Esophagus squamous epithelium (tissue), 5 donors: ENCODE measurements around the gene MUC22. TPM values are rescaled to one million over a fixed set of nuclear protein-coding genes. Genes with fewer than 3 reads are reported as not detected.
A peak's percentile ranks its signal among the peaks of the same experiment; 100 is the strongest.
"Not testable (repeated sequence)": the region's sequence is repeated elsewhere in the genome, so short reads cannot be mapped to it uniquely, and the experiment has no call there.

Experiments used
- DNase-seq: peaks from one replicate; lab custom pipeline; 2025; lab: John Stamatoyannopoulos, UW
- H3K27ac ChIP-seq, 4 donors: fragments of 200-600 bp; sonication (generic); one replicate each; pipeline ENCODE4 v1.5.1; 2016 to 2019; ENCODE audit warnings: mild to moderate bottlenecking in 1 of 4
- H3K27me3 ChIP-seq, 4 donors: fragments of 200-600 bp; sonication (generic); 1 replicate in 3 of 4; 2 replicates in 1 of 4; pipeline versions ENCODE4 v1.5.1 to v1.6.0; 2017 to 2021; ENCODE audit warnings: antibody characterized with exemption in 1 of 4
- H3K36me3 ChIP-seq, 3 donors: fragments of 200-600 bp; sonication (generic); one replicate each; pipeline ENCODE4 v1.5.1; 2016 to 2019
- H3K4me1 ChIP-seq, 3 donors: fragments of 200-600 bp; sonication (generic); one replicate each; pipeline ENCODE4 v1.5.1; 2017 to 2019
- H3K4me3 ChIP-seq, 4 donors: fragments of 200-600 bp; sonication (generic); 1 replicate in 3 of 4; 2 replicates in 1 of 4; pipeline ENCODE4 v1.5.1; 2016 to 2019; ENCODE audit warnings: mild to moderate bottlenecking in 2 of 4, moderate library complexity in 1 of 4
- H3K9me3 ChIP-seq, 3 donors: fragments of 200-600 bp; sonication (generic); one replicate each; pipeline ENCODE4 v1.5.1; 2016 to 2019
- POLR2A ChIP-seq, 4 donors: fragments of 450-650 bp; IDR thresholded peaks; one replicate each; pipeline ENCODE4 v1.6.1; 2017; ENCODE audit warnings: antibody characterized with exemption in 4 of 4, mild to moderate bottlenecking in 4 of 4, moderate library complexity in 3 of 4
- WGBS, 2 donors: methylation state at CpG; one replicate each; pipeline ENCODE4 v1.1.5; 2018; 5-methylcytosine and 5-hydroxymethylcytosine counted together
- intact Hi-C: fragments of 100-400 bp; cut with DNase I; formaldehyde crosslinking; loops from one replicate; pipeline ENCODE4 v1.15.0; 2022
- total RNA-seq, 4 donors: library from RNA; depleted of rRNA; stranded (reverse); fragments of >200 nt; gene quantifications; one replicate each; pipeline ENCODE4 v1.1.0, GENCODE V29; 2016
- TF ChIP-seq, protein P1 (sequence below), 6 experiments: fragments of 450-650 bp in 4 of 6; fragments of 200-600 bp in 2 of 6; sonication (generic) in 2 of 6; IDR thresholded peaks; one replicate each; pipeline ENCODE4 v1.5.1; 2016 to 2019; ENCODE audit warnings: antibody characterized with exemption in 6 of 6, mild to moderate bottlenecking in 4 of 6, moderate library complexity in 4 of 6
- donor health status: DM: yes; HTN: yes; CAD: no.

Gene MUC22
- total RNA-seq, 4 donors from 2014 or later = 4.1 to 10.1 (median 7.6) TPM

GRCh38 chr6:31020057-31020456 is 9.8 kb downstream of the MUC22 start:
- Histone ChIP-seq H3K4me1 (peaks cover 0 to 6% (median 0%) of the 10 kb centered on the region in 3 donors), H3K27me3 (peaks cover 0 to 6% (median 0%) of the 10 kb centered on the region in 4 donors), H3K27ac (no peak overlapping the region), H3K36me3 (no peaks in the 10 kb centered on the region), H3K4me3 (peak overlapping the region in 2 of 4 donors; percentile 22 to 28), H3K9me3 (no peaks in the 10 kb centered on the region)
- intact Hi-C loops = no loop called here
- no peak for DNase-seq
- WGBS, 2 donors = 60 to 76% methylated on average over 2 of the region's 2 CpGs
- TF ChIP-seq, protein P1, sequence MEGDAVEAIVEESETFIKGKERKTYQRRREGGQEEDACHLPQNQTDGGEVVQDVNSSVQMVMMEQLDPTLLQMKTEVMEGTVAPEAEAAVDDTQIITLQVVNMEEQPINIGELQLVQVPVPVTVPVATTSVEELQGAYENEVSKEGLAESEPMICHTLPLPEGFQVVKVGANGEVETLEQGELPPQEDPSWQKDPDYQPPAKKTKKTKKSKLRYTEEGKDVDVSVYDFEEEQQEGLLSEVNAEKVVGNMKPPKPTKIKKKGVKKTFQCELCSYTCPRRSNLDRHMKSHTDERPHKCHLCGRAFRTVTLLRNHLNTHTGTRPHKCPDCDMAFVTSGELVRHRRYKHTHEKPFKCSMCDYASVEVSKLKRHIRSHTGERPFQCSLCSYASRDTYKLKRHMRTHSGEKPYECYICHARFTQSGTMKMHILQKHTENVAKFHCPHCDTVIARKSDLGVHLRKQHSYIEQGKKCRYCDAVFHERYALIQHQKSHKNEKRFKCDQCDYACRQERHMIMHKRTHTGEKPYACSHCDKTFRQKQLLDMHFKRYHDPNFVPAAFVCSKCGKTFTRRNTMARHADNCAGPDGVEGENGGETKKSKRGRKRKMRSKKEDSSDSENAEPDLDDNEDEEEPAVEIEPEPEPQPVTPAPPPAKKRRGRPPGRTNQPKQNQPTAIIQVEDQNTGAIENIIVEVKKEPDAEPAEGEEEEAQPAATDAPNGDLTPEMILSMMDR (IDR thresholded peaks at IDR 0.05) = no peak
- no peak for TF ChIP-seq POLR2A (IDR thresholded peaks at IDR 0.05)

GRCh38 chr6:31020631-31021255 is 10.5 kb downstream of the MUC22 start:
- not testable (repeated sequence) for H3K27me3 ChIP-seq

DNA sequence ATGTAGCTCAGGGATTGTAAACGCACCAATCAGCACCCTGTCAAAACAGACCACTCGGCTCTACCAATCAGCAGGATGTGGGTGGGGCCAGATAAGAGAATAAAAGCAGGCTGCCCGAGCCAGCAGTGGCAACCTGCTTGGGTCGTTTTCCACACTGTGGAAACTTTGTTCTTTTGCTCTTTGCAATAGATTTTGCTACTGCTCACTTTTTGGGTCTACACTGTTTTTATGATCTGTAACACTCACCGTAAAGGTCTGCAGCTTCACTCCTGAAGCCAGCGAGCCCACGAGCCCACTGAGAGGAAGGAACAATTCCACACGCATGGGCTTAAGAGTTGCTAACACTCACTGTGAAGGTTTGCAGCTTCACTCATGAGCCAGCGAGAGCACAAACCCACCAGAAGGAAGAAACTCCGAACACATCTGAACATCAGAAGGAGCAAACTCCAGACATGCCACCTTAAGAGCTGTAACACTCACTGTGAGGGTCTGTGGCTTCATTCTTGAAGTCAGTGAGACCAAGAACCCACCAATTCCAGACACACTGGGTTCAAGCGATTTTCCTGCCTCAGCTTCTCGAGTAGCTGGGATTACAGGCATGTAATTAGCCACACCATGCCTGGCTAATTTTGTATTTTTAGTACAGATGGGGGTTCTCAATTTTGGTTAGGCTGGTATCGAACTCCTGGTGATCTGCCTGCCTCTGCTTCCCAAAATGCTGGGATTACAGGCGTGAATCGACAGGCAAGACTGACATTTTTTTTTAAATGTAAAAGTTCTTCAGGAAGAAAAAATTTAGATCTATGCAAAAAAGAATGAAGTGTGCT is 11.6 kb downstream of the MUC22 start:
- 77 to 78% methylated on average over 13 of the region's 15 CpGs for WGBS, 2 donors
- peaks cover 0 to 13% (median 0%) of the 10 kb centered on the region in 4 donors for H3K27me3 ChIP-seq
- H3K4me3 ChIP-seq, H3K9me3 ChIP-seq, DNase-seq, H3K4me1 ChIP-seq, H3K27ac ChIP-seq, intact Hi-C loops, H3K36me3 ChIP-seq: not testable (repeated sequence)

More at GRCh38 chr6:31020631-31021255, 10.5 kb downstream of the MUC22 start:
- WGBS, 2 donors = 60% methylated on average over 1 of the region's 36 CpGs; no CpG with 5 or more reads in 1 of the 2 donors
- peak overlapping the region in 2 of 4 donors; percentile 22 to 28 for H3K4me3 ChIP-seq
- H3K4me1 ChIP-seq, H3K27ac ChIP-seq, H3K36me3 ChIP-seq, intact Hi-C loops, DNase-seq, H3K9me3 ChIP-seq: not testable (repeated sequence)

DNA sequence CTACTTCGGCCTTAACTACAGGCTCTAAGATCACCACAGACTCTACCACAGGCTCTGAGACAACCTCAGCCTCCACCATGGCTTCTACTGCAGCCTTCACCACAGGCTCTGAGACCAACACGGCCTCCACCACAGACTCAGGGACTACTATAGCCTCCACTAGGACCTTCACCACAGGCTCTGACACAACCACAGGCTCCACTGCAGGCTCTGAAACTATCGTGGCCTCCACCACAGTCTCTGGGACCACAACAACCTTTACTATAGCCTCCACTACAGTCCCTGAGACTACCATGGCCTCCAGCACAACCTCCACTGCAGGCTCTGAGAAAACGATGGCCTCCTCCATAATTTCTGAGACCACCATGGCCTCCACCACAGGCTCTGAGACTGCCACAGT is 15.3 kb downstream of the MUC22 start:
- no peaks in the 10 kb centered on the region for H3K36me3 ChIP-seq
- H3K27ac ChIP-seq = no peak overlapping the region
- no peak overlapping the region for H3K4me3 ChIP-seq
- DNase-seq = no peak
- H3K4me1 ChIP-seq = peaks cover 0 to 4% (median 0%) of the 10 kb centered on the region in 3 donors
- peaks cover 0 to 30% (median 0%) of the 10 kb centered on the region in 4 donors for H3K27me3 ChIP-seq
- no peaks in the 10 kb centered on the region for H3K9me3 ChIP-seq
- TF ChIP-seq POLR2A (IDR thresholded peaks at IDR 0.05) = no peak
- TF ChIP-seq, protein P1 (IDR thresholded peaks at IDR 0.05) = no peak
- WGBS, 2 donors = 52 to 70% methylated on average over 3 to 4 of the region's 4 CpGs
- intact Hi-C loops = no loop called here

DNA sequence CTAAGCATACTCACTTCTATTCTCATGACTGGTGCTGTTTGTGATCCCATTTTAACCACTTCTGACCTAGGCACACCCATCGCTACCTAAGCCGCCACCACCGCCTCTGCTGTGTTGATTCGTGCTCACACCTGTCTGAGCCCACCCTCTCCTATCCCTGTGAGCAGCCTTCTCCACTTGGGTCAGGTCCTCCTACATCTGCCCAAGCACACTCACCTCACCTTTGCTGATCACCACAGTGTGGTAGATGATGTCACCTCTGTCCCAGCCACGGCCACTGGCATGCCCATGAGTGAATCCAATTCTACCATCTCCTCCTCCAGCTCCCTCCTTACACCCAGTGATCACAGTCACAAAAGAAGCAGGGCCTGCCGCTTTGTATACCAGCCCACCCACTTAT is 20.8 kb downstream of the MUC22 start:
- H3K4me3 ChIP-seq = no peak overlapping the region
- no peaks in the 10 kb centered on the region for H3K9me3 ChIP-seq
- no peak for DNase-seq
- TF ChIP-seq, protein P1 (IDR thresholded peaks at IDR 0.05) = no peak
- TF ChIP-seq POLR2A (IDR thresholded peaks at IDR 0.05) = no peak
- intact Hi-C loops = no loop called here
- H3K4me1 ChIP-seq = no peaks in the 10 kb centered on the region
- 76 to 87% methylated on average over 6 of the region's 6 CpGs for WGBS, 2 donors
- H3K27me3 ChIP-seq = peaks cover 0 to 27% (median 0%) of the 10 kb centered on the region in 4 donors
- H3K36me3 ChIP-seq = no peaks in the 10 kb centered on the region
- H3K27ac ChIP-seq = no peak overlapping the region

GRCh38 chr6:31033075-31033474 is 22.8 kb downstream of the MUC22 start:
- Histone ChIP-seq H3K9me3 (no peaks in the 10 kb centered on the region), H3K27me3 (peaks cover 0 to 10% (median 0%) of the 10 kb centered on the region in 4 donors), H3K4me1 (no peaks in the 10 kb centered on the region), H3K36me3 (no peaks in the 10 kb centered on the region), H3K4me3 (no peak overlapping the region), H3K27ac (no peak overlapping the region)
- WGBS, 2 donors = 80 to 86% methylated on average over 4 of the region's 4 CpGs
- no peak for TF ChIP-seq POLR2A (IDR thresholded peaks at IDR 0.05)
- TF ChIP-seq, protein P1 (IDR thresholded peaks at IDR 0.05) = no peak
- intact Hi-C loops = no loop called here
- DNase-seq = no peak
